ENCODE data around the gene PATJ. TPM values are rescaled to one million over a fixed set of nuclear protein-coding genes. Genes with fewer than 3 reads are reported as not detected.

Gene PATJ
- total RNA-seq, 1 donor from 2014 or later = 11.3 TPM

GRCh38 chr1:61968869-61969268, 226.6 kb downstream of the PATJ start:
- no peaks in the 10 kb centered on the region for H3K36me3 Mint-ChIP-seq (ENCODE audit: unreplicated experiment)
- no peaks in the 10 kb centered on the region for H3K27me3 Mint-ChIP-seq (ENCODE audit: unreplicated experiment)
- no peak for TF ChIP-seq CTCF (IDR thresholded peaks at IDR 0.05)
- DNase-seq (ENCODE audit: extremely low spot score, unreplicated experiment) = no peak
- H3K4me1 Mint-ChIP-seq (ENCODE audit: unreplicated experiment) = no peaks in the 10 kb centered on the region
- no peak overlapping the region for H3K4me3 Mint-ChIP-seq (ENCODE audit: unreplicated experiment)
- H3K27ac Mint-ChIP-seq (ENCODE audit: unreplicated experiment) = no peak overlapping the region
- no peaks in the 10 kb centered on the region for H3K9me3 Mint-ChIP-seq (ENCODE audit: unreplicated experiment)

- H3K36me3 Mint-ChIP-seq (ENCODE audit: unreplicated experiment) = no peaks in the 10 kb centered on the region
- no peaks in the 10 kb centered on the region for H3K4me1 Mint-ChIP-seq (ENCODE audit: unreplicated experiment)
- DNase-seq (ENCODE audit: extremely low spot score, unreplicated experiment) = no peak
- TF ChIP-seq CTCF (IDR thresholded peaks at IDR 0.05) = no peak
- H3K27ac Mint-ChIP-seq (ENCODE audit: unreplicated experiment) = no peak overlapping the region
- no peaks in the 10 kb centered on the region for H3K27me3 Mint-ChIP-seq (ENCODE audit: unreplicated experiment)
- H3K4me3 Mint-ChIP-seq (ENCODE audit: unreplicated experiment) = no peak overlapping the region
- H3K9me3 Mint-ChIP-seq (ENCODE audit: unreplicated experiment) = no peaks in the 10 kb centered on the region
These were observed 231.0 kb downstream of the PATJ start for GRCh38 chr1:61973100-61973837.

- Mint-ChIP-seq H3K4me1 (ENCODE audit: unreplicated experiment) (peaks cover 4% of the 10 kb centered on the region), H3K27ac (ENCODE audit: unreplicated experiment) (no peak overlapping the region), H3K27me3 (ENCODE audit: unreplicated experiment) (no peaks in the 10 kb centered on the region), H3K9me3 (ENCODE audit: unreplicated experiment) (no peaks in the 10 kb centered on the region), H3K4me3 (ENCODE audit: unreplicated experiment) (no peak overlapping the region), H3K36me3 (ENCODE audit: unreplicated experiment) (no peaks in the 10 kb centered on the region)
- TF ChIP-seq CTCF (IDR thresholded peaks at IDR 0.05) = no peak
- no peak for DNase-seq (ENCODE audit: extremely low spot score, unreplicated experiment)
These were observed 233.4 kb downstream of the PATJ start for GRCh38 chr1:61975638-61976037.

GRCh38 chr1:61976566-61976965, 234.3 kb downstream of the PATJ start:
- H3K36me3 Mint-ChIP-seq (ENCODE audit: unreplicated experiment) = no peaks in the 10 kb centered on the region
- H3K4me1 Mint-ChIP-seq (ENCODE audit: unreplicated experiment) = peaks cover 7% of the 10 kb centered on the region
- H3K4me3 Mint-ChIP-seq (ENCODE audit: unreplicated experiment) = no peak overlapping the region
- TF ChIP-seq CTCF (IDR thresholded peaks at IDR 0.05) = no peak
- H3K27ac Mint-ChIP-seq (ENCODE audit: unreplicated experiment) = no peak overlapping the region
- H3K9me3 Mint-ChIP-seq (ENCODE audit: unreplicated experiment) = no peaks in the 10 kb centered on the region
- no peaks in the 10 kb centered on the region for H3K27me3 Mint-ChIP-seq (ENCODE audit: unreplicated experiment)
- no peak for DNase-seq (ENCODE audit: extremely low spot score, unreplicated experiment)

GRCh38 chr1:61978796-61979195, 236.5 kb downstream of the PATJ start:
- no peak overlapping the region for H3K4me3 Mint-ChIP-seq (ENCODE audit: unreplicated experiment)
- no peak for DNase-seq (ENCODE audit: extremely low spot score, unreplicated experiment)
- H3K4me1 Mint-ChIP-seq (ENCODE audit: unreplicated experiment) = peaks cover 7% of the 10 kb centered on the region
- no peaks in the 10 kb centered on the region for H3K36me3 Mint-ChIP-seq (ENCODE audit: unreplicated experiment)
- no peak overlapping the region for H3K27ac Mint-ChIP-seq (ENCODE audit: unreplicated experiment)
- no peaks in the 10 kb centered on the region for H3K9me3 Mint-ChIP-seq (ENCODE audit: unreplicated experiment)
- TF ChIP-seq CTCF (IDR thresholded peaks at IDR 0.05) = no peak
- no peaks in the 10 kb centered on the region for H3K27me3 Mint-ChIP-seq (ENCODE audit: unreplicated experiment)
